ENCODE results near the gene RXYLT1.

The RXYLT1 gene

GRCh38 chr12:63844391-63845341, 65.0 kb downstream of the RXYLT1 start, which contains the start of gene SRGAP1:
TSS of gene SRGAP1 (plus strand) at chr12:63844700. CDS start at chr12:63844817, 117 bp downstream.
- peak; percentile 89 for DNase-seq

- peak; percentile 26 for DNase-seq
These were observed 66.0 kb downstream of the RXYLT1 start for GRCh38 chr12:63845726-63846125.

GRCh38 chr12:63846238-63846967, 66.7 kb downstream of the RXYLT1 start:
- peak; percentile 39 for DNase-seq

GRCh38 chr12:63848450-63848849, 68.7 kb downstream of the RXYLT1 start:
- no peak for DNase-seq

- DNase-seq = no peak
These were observed 69.5 kb downstream of the RXYLT1 start for GRCh38 chr12:63849106-63849620.

GRCh38 chr12:63849641-63850040, 69.9 kb downstream of the RXYLT1 start:
- DNase-seq = no peak

- DNase-seq = no peak
These were observed 74.3 kb downstream of the RXYLT1 start for GRCh38 chr12:63853978-63854377.

- no peak for DNase-seq
These were observed 75.6 kb downstream of the RXYLT1 start for GRCh38 chr12:63855299-63855698.

GRCh38 chr12:63857771-63858670, 78.3 kb downstream of the RXYLT1 start:
- DNase-seq = no peak

All from retina (tissue), 1 donor.